RWPE2 (cell line): ENCODE results near the gene TOMM70.

Source experiments
- ATAC-seq: fragments of 200-7000 bp; cut with Tn5 transposase; 3 replicates; pipeline ENCODE4 v1.9.1; 2021; ENCODE audit warnings: low read depth
- DNase-seq: peaks from one replicate; pipeline ENCODE4 v3.0.0-alpha.2; 2020; ENCODE audit warnings: low spot score
- H3K27ac ChIP-seq: fragments of 450-650 bp; 2 replicates; pipeline ENCODE4 v1.5.1; 2017; ENCODE audit warnings: mild to moderate bottlenecking; ENCODE audit not compliant: poor library complexity, severe bottlenecking
- H3K27me3 ChIP-seq: fragments of 250-450 bp; sonication (Bioruptor Pico); 2 replicates; pipeline ENCODE4 v1.5.1; 2021; ENCODE audit warnings: mild to moderate bottlenecking, moderate library complexity; ENCODE audit not compliant: insufficient read depth, poor library complexity, severe bottlenecking
- H3K36me3 ChIP-seq: fragments of 250-450 bp; sonication (Bioruptor Pico); 2 replicates; pipeline ENCODE4 v1.5.1; 2020; ENCODE audit warnings: low read depth, mild to moderate bottlenecking, moderate library complexity
- H3K4me1 ChIP-seq: fragments of 250-450 bp; sonication (Bioruptor Pico); 2 replicates; pipeline ENCODE4 v1.5.1; 2021; ENCODE audit warnings: mild to moderate bottlenecking, moderate library complexity; ENCODE audit not compliant: insufficient read depth, poor library complexity, severe bottlenecking
- H3K4me3 ChIP-seq: fragments of 250-450 bp; sonication (Bioruptor Pico); 2 replicates; pipeline ENCODE4 v1.5.1; 2021; ENCODE audit warnings: mild to moderate bottlenecking, moderate library complexity; ENCODE audit not compliant: severe bottlenecking
- H3K9me3 ChIP-seq: fragments of 250-450 bp; sonication (Bioruptor Pico); 2 replicates; pipeline ENCODE4 v1.5.1; 2021; ENCODE audit warnings: mild to moderate bottlenecking, moderate library complexity; ENCODE audit not compliant: severe bottlenecking
- TF ChIP-seq, protein P1 (sequence below): fragments of 450-650 bp; IDR thresholded peaks from one replicate; pipeline ENCODE4 v1.5.1; 2017; ENCODE audit warnings: mild to moderate bottlenecking, moderate library complexity; ENCODE audit not compliant: poor library complexity, severe bottlenecking

The TOMM70 gene

GRCh38 chr3:100427699-100428098, 26.8 kb upstream of the TOMM70 start:
- TF ChIP-seq, protein P1, sequence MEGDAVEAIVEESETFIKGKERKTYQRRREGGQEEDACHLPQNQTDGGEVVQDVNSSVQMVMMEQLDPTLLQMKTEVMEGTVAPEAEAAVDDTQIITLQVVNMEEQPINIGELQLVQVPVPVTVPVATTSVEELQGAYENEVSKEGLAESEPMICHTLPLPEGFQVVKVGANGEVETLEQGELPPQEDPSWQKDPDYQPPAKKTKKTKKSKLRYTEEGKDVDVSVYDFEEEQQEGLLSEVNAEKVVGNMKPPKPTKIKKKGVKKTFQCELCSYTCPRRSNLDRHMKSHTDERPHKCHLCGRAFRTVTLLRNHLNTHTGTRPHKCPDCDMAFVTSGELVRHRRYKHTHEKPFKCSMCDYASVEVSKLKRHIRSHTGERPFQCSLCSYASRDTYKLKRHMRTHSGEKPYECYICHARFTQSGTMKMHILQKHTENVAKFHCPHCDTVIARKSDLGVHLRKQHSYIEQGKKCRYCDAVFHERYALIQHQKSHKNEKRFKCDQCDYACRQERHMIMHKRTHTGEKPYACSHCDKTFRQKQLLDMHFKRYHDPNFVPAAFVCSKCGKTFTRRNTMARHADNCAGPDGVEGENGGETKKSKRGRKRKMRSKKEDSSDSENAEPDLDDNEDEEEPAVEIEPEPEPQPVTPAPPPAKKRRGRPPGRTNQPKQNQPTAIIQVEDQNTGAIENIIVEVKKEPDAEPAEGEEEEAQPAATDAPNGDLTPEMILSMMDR: no peak
- H3K36me3 ChIP-seq: no peaks in the 10 kb centered on the region
- ATAC-seq (no peak), DNase-seq (no peak)
- no peaks in the 10 kb centered on the region for H3K27me3 ChIP-seq
- peaks cover 3% of the 10 kb centered on the region for H3K9me3 ChIP-seq
- H3K4me3 ChIP-seq: no peak overlapping the region
- peaks cover 13% of the 10 kb centered on the region for H3K4me1 ChIP-seq
- no peak overlapping the region for H3K27ac ChIP-seq

DNA sequence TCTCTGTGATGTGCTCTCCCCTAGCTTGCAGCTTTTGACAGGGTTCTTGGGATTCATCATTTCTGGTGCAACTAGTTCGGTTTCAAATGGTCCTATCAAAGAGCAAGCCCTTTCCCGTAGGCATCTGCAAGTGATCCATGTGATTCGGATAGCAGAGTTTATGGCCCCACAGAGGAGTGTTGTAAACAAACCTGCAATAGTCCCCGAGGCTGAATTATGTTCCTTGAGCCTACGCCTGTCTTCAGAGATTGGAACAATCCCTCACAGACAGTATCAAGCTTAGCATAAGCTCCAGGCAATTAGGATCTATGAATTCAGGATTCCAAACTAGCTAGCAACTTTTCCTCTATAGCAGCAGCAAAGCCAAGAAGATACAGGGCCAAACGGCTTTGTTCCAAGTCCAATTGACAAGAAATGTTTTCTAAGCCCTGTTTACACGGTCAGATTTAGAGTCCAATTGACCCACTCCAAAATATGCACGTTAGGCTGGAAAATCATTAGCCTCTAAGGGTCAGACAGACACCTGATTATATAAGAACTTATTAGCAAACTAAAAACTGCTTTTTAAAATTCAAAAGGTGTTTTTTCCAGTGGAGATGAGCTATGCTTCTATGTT, 25.3 kb upstream of the TOMM70 start:
- Histone ChIP-seq H3K27ac (no peak overlapping the region), H3K9me3 (peaks cover 3% of the 10 kb centered on the region), H3K4me3 (no peak overlapping the region), H3K36me3 (no peaks in the 10 kb centered on the region), H3K27me3 (no peaks in the 10 kb centered on the region), H3K4me1 (peaks cover 13% of the 10 kb centered on the region)
- ATAC-seq (no peak), DNase-seq (no peak)
- TF ChIP-seq, protein P1: no peak

DNA sequence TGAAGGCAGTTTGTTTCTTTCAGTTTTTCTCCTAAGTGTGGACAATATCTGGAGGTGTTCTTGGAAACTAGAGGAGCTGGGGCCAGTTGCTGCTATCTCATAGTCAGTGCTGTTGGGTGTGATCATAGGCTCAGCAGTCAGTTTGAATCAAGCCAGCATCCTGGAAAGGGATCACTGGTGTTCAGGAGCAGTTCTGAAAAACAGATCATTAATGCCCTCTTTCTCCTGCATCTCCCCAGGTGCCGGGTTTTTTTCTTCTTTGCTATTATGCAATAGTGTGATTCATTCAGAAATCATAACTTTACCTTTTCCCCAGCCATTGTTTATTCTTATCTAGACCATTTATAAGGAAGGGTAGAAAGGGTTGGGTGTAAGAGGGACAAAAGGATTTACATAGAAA, 24.4 kb upstream of the TOMM70 start:
- TF ChIP-seq, protein P1: no peak
- DNase-seq: no peak

DNA sequence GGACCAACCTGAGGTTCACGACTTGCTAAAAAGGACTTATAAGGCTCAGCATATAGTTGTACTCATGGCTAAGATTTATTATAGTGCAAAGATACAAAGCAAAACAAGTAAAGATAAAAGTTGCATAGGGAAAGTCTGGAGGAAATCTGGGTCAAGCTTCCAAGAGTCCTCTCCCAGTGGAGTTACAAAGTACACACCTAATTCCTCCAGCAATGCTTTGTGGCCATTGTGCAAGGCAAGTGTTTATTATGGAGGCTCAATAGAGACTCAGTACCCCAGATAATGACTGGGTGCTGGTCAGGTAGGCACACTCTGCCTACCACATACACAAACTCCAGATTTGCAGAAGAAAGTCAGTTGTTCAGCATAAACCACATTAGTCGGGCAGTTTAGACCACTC, 23.4 kb upstream of the TOMM70 start:
- peaks cover 3% of the 10 kb centered on the region for H3K9me3 ChIP-seq
- no peak overlapping the region for H3K4me3 ChIP-seq
- ATAC-seq (no peak), DNase-seq (no peak)
- no peak overlapping the region for H3K27ac ChIP-seq
- no peaks in the 10 kb centered on the region for H3K27me3 ChIP-seq
- TF ChIP-seq, protein P1: no peak
- H3K4me1 ChIP-seq: peaks cover 13% of the 10 kb centered on the region
- no peaks in the 10 kb centered on the region for H3K36me3 ChIP-seq

More for the DNA sequence above, 24.4 kb upstream of the TOMM70 start:
- Histone ChIP-seq H3K4me1 (peaks cover 13% of the 10 kb centered on the region), H3K36me3 (no peaks in the 10 kb centered on the region), H3K9me3 (peaks cover 3% of the 10 kb centered on the region), H3K27me3 (no peaks in the 10 kb centered on the region), H3K27ac (no peak overlapping the region), H3K4me3 (no peak overlapping the region)
- ATAC-seq: peak; percentile 83

GRCh38 chr3:100423611-100424010, 22.7 kb upstream of the TOMM70 start:
- H3K4me1 ChIP-seq: peaks cover 13% of the 10 kb centered on the region
- TF ChIP-seq, protein P1: no peak
- no peaks in the 10 kb centered on the region for H3K36me3 ChIP-seq
- H3K9me3 ChIP-seq: peaks cover 3% of the 10 kb centered on the region
- H3K27me3 ChIP-seq: no peaks in the 10 kb centered on the region
- H3K27ac ChIP-seq: no peak overlapping the region
- DNase-seq: no peak
- no peak for ATAC-seq
- H3K4me3 ChIP-seq: no peak overlapping the region
